ENCODE data around the gene PCDHGA7. TPM values are rescaled to one million over a fixed set of nuclear protein-coding genes. Genes with fewer than 3 reads are reported as not detected.
A peak's percentile ranks its signal among the peaks of the same experiment; 100 is the strongest.
"Not testable (repeated sequence)": the region's sequence is repeated elsewhere in the genome, so short reads cannot be mapped to it uniquely, and the experiment has no call there.

PCDHGA7 gene
- total and polyA plus RNA-seq, 12 donors: 0.54 to 11.5 (median 7.7) TPM

DNA sequence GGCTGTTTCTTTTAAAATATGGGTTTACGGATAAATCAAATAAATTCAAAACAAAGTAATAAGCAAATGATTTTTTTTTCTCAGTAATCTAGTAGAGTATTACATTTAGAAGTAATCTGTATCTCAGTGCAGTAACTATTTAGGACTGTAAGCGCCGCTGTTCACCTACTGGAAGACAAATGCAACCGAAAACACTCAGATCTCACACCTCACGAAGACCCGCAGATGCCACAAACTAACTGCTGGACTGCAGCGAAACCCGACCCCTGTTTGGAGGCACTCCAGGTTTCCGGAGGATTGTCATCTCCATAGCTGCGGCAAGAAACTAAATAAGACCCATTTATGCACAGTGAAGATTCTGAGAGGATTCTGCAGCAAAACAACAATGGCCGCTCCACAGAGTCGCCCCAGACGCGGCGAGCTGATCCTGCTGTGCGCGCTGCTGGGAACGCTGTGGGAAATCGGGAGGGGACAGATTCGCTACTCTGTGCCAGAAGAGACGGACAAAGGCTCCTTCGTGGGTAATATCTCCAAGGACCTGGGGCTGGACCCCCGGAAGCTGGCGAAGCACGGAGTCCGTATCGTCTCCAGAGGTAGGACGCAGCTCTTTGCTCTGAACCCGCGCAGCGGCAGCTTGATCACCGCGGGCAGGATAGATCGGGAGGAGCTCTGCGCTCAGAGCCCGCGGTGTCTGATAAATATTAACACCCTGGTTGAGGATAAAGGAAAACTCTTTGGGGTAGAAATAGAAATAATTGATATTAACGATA, 10.1 kb downstream of the PCDHGA7 start, which contains the start of gene PCDHGA8:
PCDHGA8 (plus strand) TSS at position 205 of the 770 bp plus-strand sequence; CDS start at position 386, 181 bp downstream.
- no peak for ATAC-seq
- peaks cover 0 to 95% (median 58%) of the 10 kb centered on the region in 11 donors for H3K9me3 ChIP-seq
- peak in 4 of 9 donors; percentile 21 to 31 (median 27) for TF ChIP-seq CTCF (IDR thresholded peaks at IDR 0.05)
- no peak for DNase-seq
- peaks cover 0 to 28% (median 3%) of the 10 kb centered on the region in 9 donors for H3K36me3 ChIP-seq
- no peak within 1 kb of the TSS for H3K4me3 ChIP-seq
- intact Hi-C loops (cut with DNase I): loop anchor here in 1 of 10 donors (5.0 kb wide), 1 partner anchor 40 kb away; the partner anchor contains the start of gene PCDHGB1
- H3K27ac ChIP-seq: no peak within 1 kb of the TSS
- H3K27me3 ChIP-seq: peaks cover 0 to 72% (median 0%) of the 10 kb centered on the region in 7 donors
- 37 to 40% methylated on average over 38 of the region's 38 CpGs for WGBS, 2 donors
- peaks cover 0 to 8% (median 0%) of the 10 kb centered on the region in 9 donors for H3K4me1 ChIP-seq

GRCh38 chr5:141393267-141393666, 10.7 kb downstream of the PCDHGA7 start:
- H3K27ac ChIP-seq: no peak overlapping the region
- peaks cover 0 to 95% (median 57%) of the 10 kb centered on the region in 11 donors for H3K9me3 ChIP-seq
- no peak overlapping the region for H3K4me3 ChIP-seq
- H3K36me3 ChIP-seq: peaks cover 0 to 28% (median 3%) of the 10 kb centered on the region in 9 donors
- peaks cover 0 to 74% (median 0%) of the 10 kb centered on the region in 7 donors for H3K27me3 ChIP-seq
- ATAC-seq (peak in 1 of 8 donors; percentile 32), DNase-seq (no peak)
- H3K4me1 ChIP-seq: peaks cover 0 to 8% (median 0%) of the 10 kb centered on the region in 9 donors
- intact Hi-C loops (cut with DNase I): loop anchor here in 1 of 10 donors (5.0 kb wide), 1 partner anchor 41 kb away; the partner anchor contains the start of gene PCDHGB1
- no peak for TF ChIP-seq CTCF (IDR thresholded peaks at IDR 0.05)
- 46 to 54% methylated on average over 21 of the region's 21 CpGs for WGBS, 2 donors

DNA sequence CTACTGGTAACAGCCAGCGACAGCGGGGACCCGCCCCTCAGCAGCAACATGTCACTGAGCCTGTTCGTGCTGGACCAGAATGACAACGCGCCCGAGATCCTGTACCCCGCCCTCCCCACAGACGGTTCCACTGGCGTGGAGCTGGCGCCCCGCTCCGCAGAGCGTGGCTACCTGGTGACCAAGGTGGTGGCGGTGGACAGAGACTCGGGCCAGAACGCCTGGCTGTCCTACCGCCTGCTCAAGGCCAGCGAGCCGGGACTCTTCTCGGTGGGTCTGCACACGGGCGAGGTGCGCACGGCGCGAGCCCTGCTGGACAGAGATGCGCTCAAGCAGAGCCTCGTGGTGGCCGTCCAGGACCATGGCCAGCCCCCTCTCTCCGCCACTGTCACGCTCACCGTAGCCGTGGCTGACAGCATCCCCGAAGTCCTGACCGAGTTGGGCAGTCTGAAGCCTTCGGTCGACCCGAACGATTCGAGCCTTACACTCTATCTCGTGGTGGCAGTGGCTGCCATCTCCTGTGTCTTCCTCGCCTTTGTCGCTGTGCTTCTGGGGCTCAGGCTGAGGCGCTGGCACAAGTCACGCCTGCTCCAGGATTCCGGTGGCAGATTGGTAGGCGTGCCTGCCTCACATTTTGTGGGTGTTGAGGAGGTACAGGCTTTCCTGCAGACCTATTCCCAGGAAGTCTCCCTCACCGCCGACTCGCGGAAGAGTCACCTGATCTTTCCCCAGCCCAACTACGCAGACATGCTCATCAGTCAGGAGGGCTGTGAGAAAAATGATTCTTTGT, 12.1 kb downstream of the PCDHGA7 start:
- WGBS, 2 donors: 40 to 45% methylated on average over 42 to 44 of the region's 53 CpGs
- intact Hi-C loops (cut with DNase I): loop anchor here in 1 of 10 donors (5.0 kb wide), 1 partner anchor 42 kb away; the partner anchor contains the start of gene PCDHGB1
- not testable (repeated sequence) for ATAC-seq, H3K4me3 ChIP-seq, H3K4me1 ChIP-seq, DNase-seq, H3K27ac ChIP-seq
- peaks cover 0 to 30% (median 3%) of the 10 kb centered on the region in 9 donors for H3K36me3 ChIP-seq
- H3K27me3 ChIP-seq: peaks cover 0 to 73% (median 0%) of the 10 kb centered on the region in 7 donors
- H3K9me3 ChIP-seq: peaks cover 0 to 94% (median 55%) of the 10 kb centered on the region in 11 donors

DNA sequence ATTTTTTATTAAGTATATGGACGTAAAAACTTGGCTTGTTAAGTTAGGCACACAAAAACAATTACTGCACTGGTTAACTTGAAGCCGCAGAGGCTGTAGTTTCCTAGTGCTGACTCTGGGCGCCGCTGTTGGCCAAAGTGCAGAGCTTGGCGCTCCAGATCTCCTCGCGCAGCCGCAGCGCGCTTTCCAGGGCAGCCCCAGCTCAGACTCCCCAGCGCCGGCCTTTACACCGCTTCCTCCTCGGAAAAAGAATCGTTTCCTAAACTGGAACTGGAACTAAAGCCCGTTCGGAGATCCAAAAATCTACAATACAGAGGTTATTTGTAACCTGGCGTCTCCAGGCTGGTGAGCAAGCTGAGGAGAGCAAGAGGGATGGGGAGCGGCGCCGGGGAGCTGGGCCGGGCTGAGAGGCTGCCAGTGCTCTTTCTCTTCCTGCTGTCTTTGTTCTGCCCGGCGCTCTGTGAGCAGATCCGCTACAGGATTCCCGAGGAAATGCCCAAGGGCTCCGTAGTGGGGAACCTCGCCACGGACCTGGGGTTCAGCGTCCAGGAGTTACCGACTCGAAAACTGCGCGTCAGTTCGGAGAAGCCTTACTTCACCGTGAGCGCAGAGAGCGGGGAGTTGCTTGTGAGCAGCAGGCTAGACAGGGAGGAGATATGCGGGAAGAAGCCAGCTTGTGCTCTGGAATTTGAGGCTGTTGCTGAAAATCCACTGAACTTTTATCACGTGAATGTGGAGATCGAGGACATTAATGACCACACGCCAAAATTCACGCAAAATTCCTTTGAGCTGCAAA, 15.4 kb downstream of the PCDHGA7 start, which contains the start of gene PCDHGB5:
PCDHGB5 (plus strand) TSS at position 192 of the 796 bp plus-strand sequence; CDS start at position 373, 181 bp downstream.
- ATAC-seq (peak; percentile 80 to 98 (median 92)), DNase-seq (peak in 1 of 2 donors; percentile 50)
- 11 to 15% methylated on average over 23 to 24 of the region's 43 CpGs for WGBS, 2 donors
- Histone ChIP-seq H3K9me3 (peaks cover 0 to 94% (median 49%) of the 10 kb centered on the region in 11 donors), H3K27ac (peak within 1 kb of the TSS in 3 of 10 donors; percentile 44 to 49 (median 45)), H3K4me3 (peak within 1 kb of the TSS in 7 of 10 donors; percentile 22 to 46 (median 42)), H3K36me3 (peaks cover 0 to 31% (median under 1%) of the 10 kb centered on the region in 9 donors), H3K27me3 (peaks cover 0 to 84% (median 0%) of the 10 kb centered on the region in 7 donors)
- intact Hi-C loops (cut with DNase I); H3K4me1 ChIP-seq: not testable (repeated sequence)
- peak; percentile 33 to 68 (median 62) for TF ChIP-seq CTCF (IDR thresholded peaks at IDR 0.05)

Measured in heart right ventricle (tissue), 16 donors.